Limb (tissue), 2 donors: ENCODE measurements around the gene AADACL4.
A peak's percentile ranks its signal among the peaks of the same experiment; 100 is the strongest.

ENCODE experiments used
- DNase-seq, 2 donors: peaks; one replicate each; pipeline ENCODE4 v3.0.0-alpha.2; 2016; ENCODE audit errors: extremely low spot score in 2 of 2

Gene AADACL4

GRCh38 chr1:12610941-12611340 lies 32.9 kb upstream of the AADACL4 start:
- DNase-seq = no peak

- no peak for DNase-seq
These were observed 30.7 kb upstream of the AADACL4 start for GRCh38 chr1:12613180-12613579.

GRCh38 chr1:12614402-12615158 lies 29.3 kb upstream of the AADACL4 start:
- DNase-seq = no peak

- DNase-seq = no peak
These were observed 28.6 kb upstream of the AADACL4 start for GRCh38 chr1:12615159-12615864.

- peak in 1 of 2 donors; percentile 68 for DNase-seq
These were observed 27.8 kb upstream of the AADACL4 start for GRCh38 chr1:12615865-12616708.

GRCh38 chr1:12616709-12617373 lies 27.0 kb upstream of the AADACL4 start:
- DNase-seq = peak in 1 of 2 donors; percentile 66

- DNase-seq = no peak
These were observed 26.4 kb upstream of the AADACL4 start for GRCh38 chr1:12617511-12617900.

- peak; percentile 82 to 90 for DNase-seq
These were observed 25.8 kb upstream of the AADACL4 start, which contains the start of gene DHRS3 for GRCh38 chr1:12617901-12618660. TSS of gene DHRS3 (minus strand) at chr1:12618210. CDS start at chr1:12617348, 862 bp downstream.

GRCh38 chr1:12618661-12618964 lies 25.3 kb upstream of the AADACL4 start:
- DNase-seq = no peak

GRCh38 chr1:12618965-12619791 lies 24.7 kb upstream of the AADACL4 start:
- peak in 1 of 2 donors; percentile 67 for DNase-seq

- DNase-seq = peak; percentile 92 to 93
These were observed 23.9 kb upstream of the AADACL4 start for GRCh38 chr1:12619792-12620487.

GRCh38 chr1:12620488-12620865 lies 23.4 kb upstream of the AADACL4 start:
- DNase-seq = no peak

GRCh38 chr1:12620931-12621330 lies 23.0 kb upstream of the AADACL4 start:
- DNase-seq = no peak

- DNase-seq = peak; percentile 73 to 74
These were observed 22.2 kb upstream of the AADACL4 start for GRCh38 chr1:12621346-12622335.

GRCh38 chr1:12622506-12622905 lies 21.4 kb upstream of the AADACL4 start:
- peak in 1 of 2 donors; percentile 64 for DNase-seq

- DNase-seq = no peak
These were observed 18.6 kb upstream of the AADACL4 start for GRCh38 chr1:12625276-12625675.

- DNase-seq = no peak
These were observed 17.0 kb upstream of the AADACL4 start for GRCh38 chr1:12626888-12627287.

GRCh38 chr1:12627296-12627695 lies 16.6 kb upstream of the AADACL4 start:
- DNase-seq = no peak
